Body of pancreas (tissue), 4 donors: ENCODE measurements around the gene DYNLRB1.

Experiments used
- CTCF ChIP-seq, 7 experiments: fragments of 450-650 bp in 4 of 7; fragments of 200-600 bp in 3 of 7; sonication (generic) in 3 of 7; IDR thresholded peaks; one replicate each; pipeline ENCODE4 v1.5.1; 2016 to 2019; ENCODE audit warnings: antibody characterized with exemption in 7 of 7
- POLR2A ChIP-seq, 3 donors: fragments of 450-650 bp; IDR thresholded peaks; one replicate each; pipeline ENCODE4 v1.6.1; 2016; ENCODE audit warnings: antibody characterized with exemption in 3 of 3, mild to moderate bottlenecking in 2 of 3

GRCh38 chr20:34475979-34476736, 40.1 kb upstream of the DYNLRB1 start:
- TF ChIP-seq CTCF (IDR thresholded peaks at IDR 0.05) (peak in 5 of 7 experiments; percentile 47 to 68 (median 55)), POLR2A (IDR thresholded peaks at IDR 0.05) (no peak)
